ENCODE results near the gene COPS2.
"Not testable (repeated sequence)": the region's sequence is repeated elsewhere in the genome, so short reads cannot be mapped to it uniquely, and the experiment has no call there.

DNA sequence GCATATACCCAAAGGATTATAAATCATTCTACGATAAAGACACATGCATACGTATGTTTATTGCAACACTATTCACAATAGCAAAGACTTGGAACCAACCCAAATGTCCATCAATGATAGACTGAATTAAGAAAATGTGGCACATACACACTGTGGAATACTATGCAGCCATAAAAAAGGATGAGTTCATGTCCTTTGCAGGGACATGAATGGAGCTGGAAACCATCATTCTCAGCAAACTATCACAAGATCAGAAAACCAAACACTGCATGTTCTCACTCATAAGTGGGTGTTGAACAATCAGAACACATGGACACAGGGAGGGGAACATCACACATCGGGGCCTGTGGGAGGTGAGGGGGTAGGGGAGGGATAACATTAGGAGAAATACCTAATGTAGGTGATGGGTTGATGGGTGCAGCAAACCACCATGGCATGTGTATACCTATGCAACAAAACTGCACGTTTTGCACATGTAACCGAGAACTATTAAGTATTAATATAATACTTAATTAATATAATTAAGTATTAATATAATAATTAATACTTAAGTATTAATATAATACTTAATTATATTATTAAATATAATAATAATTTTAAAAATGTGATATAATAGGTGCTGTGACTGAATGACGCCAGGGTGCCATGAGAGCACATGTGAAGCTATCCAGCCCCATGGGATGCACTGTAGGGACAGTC, 80.7 kb downstream of the COPS2 start:
- TF ChIP-seq POLR2A, CTCF (IDR thresholded peaks at IDR 0.05): not testable (repeated sequence)
